Measurements from ENCODE around the gene PRR30. TPM values are rescaled to one million over a fixed set of nuclear protein-coding genes. Genes with fewer than 3 reads are reported as not detected.

The PRR30 gene
- total RNA-seq, 4 donors from 2014 or later: not detected

DNA sequence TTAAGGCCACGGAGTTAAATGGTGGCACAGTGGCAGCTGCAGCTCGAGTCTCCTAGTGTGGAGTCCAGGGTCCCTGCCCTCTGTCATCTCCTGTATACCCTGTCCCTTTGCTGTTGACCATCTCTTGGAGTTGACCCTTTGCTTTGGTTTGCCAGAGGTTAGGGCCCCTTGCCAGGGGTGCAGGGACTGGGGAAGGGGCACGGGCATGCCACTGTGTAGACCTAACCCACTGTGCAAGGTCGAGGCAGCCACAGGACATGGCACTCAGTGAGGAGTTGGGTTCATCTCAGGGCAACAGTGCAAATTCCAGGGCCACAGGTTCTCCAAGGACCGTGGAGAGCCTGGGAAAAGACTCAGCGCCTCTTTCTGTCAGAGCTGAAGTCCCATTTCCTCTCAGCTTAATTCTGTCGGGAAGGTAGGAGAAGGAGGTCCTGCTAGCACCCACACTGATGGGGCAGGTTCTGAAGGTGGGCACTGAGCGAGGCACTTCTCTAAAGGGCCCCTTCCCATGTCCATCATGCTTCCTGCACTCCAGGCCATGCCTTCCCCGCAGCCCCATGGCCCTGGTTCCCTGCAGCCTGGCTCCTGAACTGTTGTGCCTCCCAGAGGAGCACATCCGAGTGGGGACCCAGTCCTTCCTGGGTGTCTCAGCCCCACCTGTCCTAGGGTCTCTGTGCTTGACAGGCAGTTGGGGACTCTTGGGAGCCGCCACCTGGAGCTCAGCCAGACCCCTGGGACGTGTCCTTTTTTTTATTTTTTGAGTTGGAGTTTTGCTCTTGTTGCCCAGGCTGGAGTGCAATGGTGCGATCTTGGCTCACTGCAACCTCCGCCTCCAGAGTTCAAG, 49.9 kb downstream of the PRR30 start:
- H3K27ac ChIP-seq: no peak overlapping the region
- 89 to 92% methylated on average over 3 to 11 of the region's 14 CpGs for WGBS, 2 donors (ENCODE audit: low coverage in 1 of 2)

GRCh38 chr2:27088634-27089033, 50.6 kb downstream of the PRR30 start:
- ATAC-seq: no peak
- Histone ChIP-seq H3K4me3 (no peak overlapping the region), H3K9me3 (no peaks in the 10 kb centered on the region), H3K27ac (no peak overlapping the region), H3K36me3 (peaks cover 0 to 8% of the 10 kb centered on the region in 2 donors), H3K27me3 (no peaks in the 10 kb centered on the region), H3K4me1 (peaks cover 4 to 49% (median 11%) of the 10 kb centered on the region in 3 donors)
- TF ChIP-seq POLR2A (IDR thresholded peaks at IDR 0.05) (no peak), POLR2AphosphoS5 (IDR thresholded peaks at IDR 0.05) (no peak), EP300 (IDR thresholded peaks at IDR 0.05) (no peak)
- TF ChIP-seq, protein P1, sequence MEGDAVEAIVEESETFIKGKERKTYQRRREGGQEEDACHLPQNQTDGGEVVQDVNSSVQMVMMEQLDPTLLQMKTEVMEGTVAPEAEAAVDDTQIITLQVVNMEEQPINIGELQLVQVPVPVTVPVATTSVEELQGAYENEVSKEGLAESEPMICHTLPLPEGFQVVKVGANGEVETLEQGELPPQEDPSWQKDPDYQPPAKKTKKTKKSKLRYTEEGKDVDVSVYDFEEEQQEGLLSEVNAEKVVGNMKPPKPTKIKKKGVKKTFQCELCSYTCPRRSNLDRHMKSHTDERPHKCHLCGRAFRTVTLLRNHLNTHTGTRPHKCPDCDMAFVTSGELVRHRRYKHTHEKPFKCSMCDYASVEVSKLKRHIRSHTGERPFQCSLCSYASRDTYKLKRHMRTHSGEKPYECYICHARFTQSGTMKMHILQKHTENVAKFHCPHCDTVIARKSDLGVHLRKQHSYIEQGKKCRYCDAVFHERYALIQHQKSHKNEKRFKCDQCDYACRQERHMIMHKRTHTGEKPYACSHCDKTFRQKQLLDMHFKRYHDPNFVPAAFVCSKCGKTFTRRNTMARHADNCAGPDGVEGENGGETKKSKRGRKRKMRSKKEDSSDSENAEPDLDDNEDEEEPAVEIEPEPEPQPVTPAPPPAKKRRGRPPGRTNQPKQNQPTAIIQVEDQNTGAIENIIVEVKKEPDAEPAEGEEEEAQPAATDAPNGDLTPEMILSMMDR (IDR thresholded peaks at IDR 0.05): no peak
- WGBS, 2 donors (ENCODE audit: low coverage in 1 of 2): 62% methylated on average over 2 of the region's 6 CpGs; no CpG with 5 or more reads in 1 of the 2 donors

More for the DNA sequence above, 49.9 kb downstream of the PRR30 start:
- peaks cover 0 to 8% of the 10 kb centered on the region in 2 donors for H3K36me3 ChIP-seq
- no peak overlapping the region for H3K4me3 ChIP-seq
- H3K27me3 ChIP-seq: no peaks in the 10 kb centered on the region
- TF ChIP-seq POLR2A (IDR thresholded peaks at IDR 0.05): no peak
- no peak for TF ChIP-seq POLR2AphosphoS5 (IDR thresholded peaks at IDR 0.05)
- no peak for TF ChIP-seq EP300 (IDR thresholded peaks at IDR 0.05)
- TF ChIP-seq, protein P1 (IDR thresholded peaks at IDR 0.05): no peak
- no peak for ATAC-seq
- H3K4me1 ChIP-seq: peaks cover 4 to 42% (median 11%) of the 10 kb centered on the region in 3 donors
- no peaks in the 10 kb centered on the region for H3K9me3 ChIP-seq

DNA sequence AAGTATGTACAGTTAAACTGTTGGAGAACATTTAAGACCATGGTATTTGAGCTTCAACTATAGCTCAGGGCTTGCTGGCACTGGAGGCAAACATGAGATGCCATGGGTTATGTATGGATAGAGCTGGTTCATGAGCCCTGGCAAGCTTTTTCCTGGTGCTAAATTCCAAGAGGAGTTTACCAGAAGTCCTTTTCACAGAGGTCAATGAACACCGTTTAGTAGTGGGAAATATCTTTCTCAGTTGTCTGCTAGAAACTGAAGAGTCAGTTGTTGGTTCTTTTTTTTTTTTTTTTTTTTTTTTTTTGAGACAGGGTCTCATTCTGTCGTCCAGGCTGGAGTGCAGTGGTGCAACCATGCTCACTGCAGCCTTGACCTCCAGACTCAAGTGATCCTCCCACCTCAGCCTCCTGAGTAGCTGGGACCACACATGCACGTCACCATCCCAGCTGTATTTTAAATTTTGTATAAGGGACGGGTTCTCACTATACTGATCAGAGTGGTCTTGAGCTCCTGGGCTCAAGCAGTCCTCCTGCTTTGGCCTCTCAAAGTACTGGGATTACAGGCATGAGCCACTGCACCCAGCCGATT, 51.3 kb downstream of the PRR30 start:
- no peak for ATAC-seq
- H3K9me3 ChIP-seq: no peaks in the 10 kb centered on the region
- H3K36me3 ChIP-seq: peaks cover 0 to 12% of the 10 kb centered on the region in 2 donors
- H3K27me3 ChIP-seq: no peaks in the 10 kb centered on the region
- TF ChIP-seq EP300 (IDR thresholded peaks at IDR 0.05) (no peak), POLR2A (IDR thresholded peaks at IDR 0.05) (no peak), POLR2AphosphoS5 (IDR thresholded peaks at IDR 0.05) (no peak)
- TF ChIP-seq, protein P1 (IDR thresholded peaks at IDR 0.05): no peak
- H3K4me3 ChIP-seq: no peak overlapping the region
- no peak overlapping the region for H3K27ac ChIP-seq
- peaks cover 4 to 56% (median 11%) of the 10 kb centered on the region in 3 donors for H3K4me1 ChIP-seq
- 68 to 82% methylated on average over 3 of the region's 5 CpGs for WGBS, 2 donors (ENCODE audit: low coverage in 1 of 2)

Other genes starting within 250 kb of the PRR30 start
- 10 to 100 TPM in 3 of 4 donors, 1 to 10 TPM in 1; 8.5 to 18.6 (median 12.4) TPM for gene MAPRE3, start 168.8 kb downstream of the PRR30 start, total RNA-seq
- 10 to 100 TPM; 16.7 to 39.4 (median 30.3) TPM for gene TMEM214, start 106.4 kb downstream of the PRR30 start, total RNA-seq
- gene AGBL5, start 87.7 kb downstream of the PRR30 start, total RNA-seq: 10 to 100 TPM; 16.2 to 31.7 (median 23.0) TPM
- gene OST4, start 67.8 kb downstream of the PRR30 start, total RNA-seq: 100 to 1,000 TPM; 201 to 353 (median 221) TPM
- 100 to 1,000 TPM in 3 of 4 donors, 10 to 100 TPM in 1; 94.1 to 257 (median 174) TPM for gene EMILIN1, start 60.8 kb downstream of the PRR30 start, total RNA-seq
- 1 to 10 TPM; 1.2 to 6.1 (median 1.9) TPM for gene KHK, start 52.6 kb downstream of the PRR30 start, total RNA-seq
- 1 to 10 TPM in 1 of 4 donors, not detected in 3; 1.0 TPM for gene CGREF1, start 20.3 kb downstream of the PRR30 start, total RNA-seq
- 1 to 10 TPM in 1 of 4 donors, not detected in 3; 1.5 TPM for gene ABHD1, start 15.6 kb downstream of the PRR30 start, total RNA-seq
- 10 to 100 TPM; 47.0 to 83.9 (median 50.8) TPM for gene PREB, start 4.8 kb downstream of the PRR30 start, total RNA-seq
- under 1 TPM in 1 of 4 donors, not detected in 3; 0.13 TPM for gene TCF23, start 9.6 kb upstream of the PRR30 start, total RNA-seq
- gene ATRAID, start 72.6 kb upstream of the PRR30 start, total RNA-seq: 100 to 1,000 TPM; 124 to 147 (median 129) TPM
- 10 to 100 TPM in 3 of 4 donors, 1 to 10 TPM in 1; 8.3 to 16.8 (median 13.5) TPM for gene SLC5A6, start 72.9 kb upstream of the PRR30 start, total RNA-seq
- gene CAD, start 78.0 kb upstream of the PRR30 start, total RNA-seq: 10 to 100 TPM; 12.1 to 23.3 (median 16.3) TPM
- not detected for gene SLC30A3, start 123.6 kb upstream of the PRR30 start, total RNA-seq
- not detected for gene DNAJC5G, start 136.0 kb upstream of the PRR30 start, total RNA-seq
- gene TRIM54, start 143.0 kb upstream of the PRR30 start, total RNA-seq: under 1 TPM in 2 of 4 donors, not detected in 2; 0.15 to 0.31 TPM
- 1 to 10 TPM in 3 of 4 donors, under 1 TPM in 1; 0.67 to 5.0 (median 2.0) TPM for gene UCN, start 169.0 kb upstream of the PRR30 start, total RNA-seq
- gene MPV17, start 183.7 kb upstream of the PRR30 start, total RNA-seq: 10 to 100 TPM; 57.9 to 93.4 (median 66.4) TPM
- 10 to 100 TPM; 26.2 to 68.5 (median 32.0) TPM for gene GTF3C2, start 217.4 kb upstream of the PRR30 start, total RNA-seq
- gene EIF2B4, start 230.9 kb upstream of the PRR30 start, total RNA-seq: 10 to 100 TPM; 40.8 to 54.9 (median 48.8) TPM
- gene SNX17, start 231.2 kb upstream of the PRR30 start, total RNA-seq: 100 to 1,000 TPM; 104 to 130 (median 118) TPM
- 10 to 100 TPM in 2 of 4 donors, 1 to 10 TPM in 2; 6.6 to 16.3 (median 11.0) TPM for gene ZNF513, start 241.3 kb upstream of the PRR30 start, total RNA-seq

Data from gastroesophageal sphincter (tissue), 4 donors.